ENCODE measurements around the gene CTNNA2.

CTNNA2 gene

GRCh38 chr2:79665091-79665490, 152.2 kb downstream of the CTNNA2 start:
- no peak for TF ChIP-seq SNAI2 (CRISPR knock-in tag; IDR thresholded peaks at IDR 0.05)
- no peak for TF ChIP-seq ESRRG (CRISPR knock-in tag; IDR thresholded peaks at IDR 0.05)
- no peak for TF ChIP-seq OSR1 (CRISPR knock-in tag; IDR thresholded peaks at IDR 0.05)
- no peak for TF ChIP-seq TCF4 (CRISPR knock-in tag; IDR thresholded peaks at IDR 0.05; ENCODE audit: borderline replicate concordance)
- no peak for TF ChIP-seq RARB (CRISPR knock-in tag; IDR thresholded peaks at IDR 0.05)
- no peak for TF ChIP-seq CSRNP3 (CRISPR knock-in tag; IDR thresholded peaks at IDR 0.05)
- TF ChIP-seq ARNTL (CRISPR knock-in tag; IDR thresholded peaks at IDR 0.05; ENCODE audit: borderline replicate concordance, low read depth), result no peak
- TF ChIP-seq TOX (CRISPR knock-in tag; IDR thresholded peaks at IDR 0.05; ENCODE audit: borderline replicate concordance), result no peak
- TF ChIP-seq GLIS3 (CRISPR knock-in tag; IDR thresholded peaks at IDR 0.05), result no peak
- TF ChIP-seq ZNF565 (CRISPR knock-in tag; conservative IDR thresholded peaks at IDR 0.05; ENCODE audit: low read depth), result no peak
- TF ChIP-seq ISL1 (CRISPR knock-in tag; IDR thresholded peaks at IDR 0.05), result no peak
- no peak for TF ChIP-seq TSHZ2 (CRISPR knock-in tag; IDR thresholded peaks at IDR 0.05)
- TF ChIP-seq ZNF70 (CRISPR knock-in tag; IDR thresholded peaks at IDR 0.05), result no peak
- no peak for TF ChIP-seq PATZ1 (CRISPR knock-in tag; IDR thresholded peaks at IDR 0.05; ENCODE audit: borderline replicate concordance)
- no peak for TF ChIP-seq PPARA (CRISPR knock-in tag; IDR thresholded peaks at IDR 0.05; ENCODE audit: borderline replicate concordance)
- TF ChIP-seq POU6F1 (CRISPR knock-in tag; IDR thresholded peaks at IDR 0.05; ENCODE audit: borderline replicate concordance, low read depth), result no peak
- no peak for TF ChIP-seq ZFP30 (CRISPR knock-in tag; IDR thresholded peaks at IDR 0.05)
- TF ChIP-seq CSDC2 (CRISPR knock-in tag; IDR thresholded peaks at IDR 0.05), result no peak
- no peak for TF ChIP-seq ZFP3 (CRISPR knock-in tag; IDR thresholded peaks at IDR 0.05)
- ATAC-seq, result no peak

GRCh38 chr2:79666430-79666829, 153.6 kb downstream of the CTNNA2 start:
- ATAC-seq, result no peak
- TF ChIP-seq CSDC2 (CRISPR knock-in tag; IDR thresholded peaks at IDR 0.05) (no peak), ARNTL (CRISPR knock-in tag; IDR thresholded peaks at IDR 0.05; ENCODE audit: borderline replicate concordance, low read depth) (no peak), PATZ1 (CRISPR knock-in tag; IDR thresholded peaks at IDR 0.05; ENCODE audit: borderline replicate concordance) (no peak), POU6F1 (CRISPR knock-in tag; IDR thresholded peaks at IDR 0.05; ENCODE audit: borderline replicate concordance, low read depth) (no peak), ESRRG (CRISPR knock-in tag; IDR thresholded peaks at IDR 0.05) (no peak), ZC3H10 (CRISPR knock-in tag; IDR thresholded peaks at IDR 0.05) (no peak), SNAI2 (CRISPR knock-in tag; IDR thresholded peaks at IDR 0.05) (no peak), ZFP30 (CRISPR knock-in tag; IDR thresholded peaks at IDR 0.05) (no peak)
